Activated naive CD8-positive, alpha-beta T cell treated with anti-CD3 and anti-CD28 coated beads, Interleukin-2, amount 50 U/mL, for 24 hours (primary cell): ENCODE data around the gene HMHB1.

ENCODE experiments used
- ATAC-seq: fragments of 150-1000 bp; cut with Tn5 transposase; one replicate; pipeline ENCODE4 v1.10.0; 2021
- DNase-seq: peaks from one replicate; pipeline ENCODE4 v3.0.0; 2021
- H3K27ac Mint-ChIP-seq: one replicate; pipeline ENCODE4 v1.8.0; 2021; ENCODE audit warnings: mild to moderate bottlenecking, mixed read lengths
- H3K27me3 Mint-ChIP-seq: one replicate; pipeline ENCODE4 v1.8.0; 2021; ENCODE audit warnings: mixed read lengths
- H3K36me3 Mint-ChIP-seq: one replicate; pipeline ENCODE4 v1.8.0; 2021; ENCODE audit warnings: low read depth, mixed read lengths
- H3K4me1 Mint-ChIP-seq: one replicate; pipeline ENCODE4 v1.8.0; 2021; ENCODE audit warnings: mixed read lengths
- H3K4me3 Mint-ChIP-seq: one replicate; pipeline ENCODE4 v1.8.0; 2021; ENCODE audit warnings: mild to moderate bottlenecking, moderate library complexity, mixed read lengths
- H3K9me3 Mint-ChIP-seq: one replicate; pipeline ENCODE4 v1.8.0; 2021; ENCODE audit warnings: mixed read lengths

The HMHB1 gene

DNA sequence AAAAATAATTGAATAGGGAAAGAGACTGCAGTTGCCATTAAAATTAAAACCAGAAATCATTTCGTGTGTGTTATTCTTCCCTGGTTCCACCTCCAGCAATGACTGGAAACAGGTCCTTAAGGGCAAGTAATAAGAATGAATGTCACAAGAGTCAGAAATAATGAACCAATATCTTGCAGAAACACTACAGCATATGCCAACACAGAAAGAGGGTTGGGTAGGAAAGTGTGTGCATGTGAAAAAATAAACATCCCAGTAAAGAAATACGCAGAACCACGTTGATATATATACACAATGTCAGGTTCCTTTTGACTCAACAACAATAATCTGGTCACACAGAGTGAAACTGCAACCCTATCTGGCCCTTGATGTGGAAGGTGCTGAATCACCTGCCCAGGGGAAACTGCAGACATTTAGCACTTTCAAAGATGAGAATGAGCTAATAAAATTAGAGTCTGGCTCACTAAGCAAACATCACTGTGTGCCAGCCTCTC lies 15.0 kb downstream of the HMHB1 start:
- DNase-seq (no peak), ATAC-seq (peak; percentile 85)
- no peaks in the 10 kb centered on the region for H3K36me3 Mint-ChIP-seq
- peaks cover 21% of the 10 kb centered on the region for H3K4me1 Mint-ChIP-seq
- H3K4me3 Mint-ChIP-seq: no peak overlapping the region
- no peaks in the 10 kb centered on the region for H3K27me3 Mint-ChIP-seq
- H3K9me3 Mint-ChIP-seq: no peaks in the 10 kb centered on the region
- H3K27ac Mint-ChIP-seq: no peak overlapping the region

- ATAC-seq (peak; percentile 35), DNase-seq (no peak)
- Mint-ChIP-seq H3K27me3 (no peaks in the 10 kb centered on the region), H3K4me1 (peaks cover 21% of the 10 kb centered on the region), H3K36me3 (no peaks in the 10 kb centered on the region), H3K4me3 (peak overlapping the region; percentile 32), H3K9me3 (no peaks in the 10 kb centered on the region), H3K27ac (peak overlapping the region; percentile 38)
Measured at GRCh38 chr5:143828710-143829109, 16.7 kb downstream of the HMHB1 start.

DNA sequence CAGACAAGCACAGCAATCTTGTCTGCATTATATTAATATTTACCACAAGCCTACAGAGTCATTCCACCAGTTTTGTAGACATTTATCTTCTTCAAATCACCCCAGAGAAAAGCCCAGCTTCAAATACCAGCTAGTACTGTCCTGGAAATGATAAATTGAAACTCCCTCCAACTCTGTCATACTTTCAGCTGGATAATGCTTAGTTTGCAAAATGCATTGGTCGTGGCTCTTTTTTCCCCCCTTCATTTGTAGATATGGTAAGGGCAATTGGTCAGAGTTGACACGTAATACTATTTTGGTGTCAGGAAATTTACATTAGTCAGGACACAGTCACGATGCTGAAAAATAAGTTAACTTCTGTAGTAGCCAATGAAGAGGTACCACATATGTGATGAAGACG lies 21.2 kb downstream of the HMHB1 start:
- ATAC-seq (no peak), DNase-seq (no peak)
- no peaks in the 10 kb centered on the region for H3K36me3 Mint-ChIP-seq
- no peaks in the 10 kb centered on the region for H3K27me3 Mint-ChIP-seq
- H3K9me3 Mint-ChIP-seq: no peaks in the 10 kb centered on the region
- no peak overlapping the region for H3K27ac Mint-ChIP-seq
- H3K4me1 Mint-ChIP-seq: peaks cover 8% of the 10 kb centered on the region
- no peak overlapping the region for H3K4me3 Mint-ChIP-seq

DNA sequence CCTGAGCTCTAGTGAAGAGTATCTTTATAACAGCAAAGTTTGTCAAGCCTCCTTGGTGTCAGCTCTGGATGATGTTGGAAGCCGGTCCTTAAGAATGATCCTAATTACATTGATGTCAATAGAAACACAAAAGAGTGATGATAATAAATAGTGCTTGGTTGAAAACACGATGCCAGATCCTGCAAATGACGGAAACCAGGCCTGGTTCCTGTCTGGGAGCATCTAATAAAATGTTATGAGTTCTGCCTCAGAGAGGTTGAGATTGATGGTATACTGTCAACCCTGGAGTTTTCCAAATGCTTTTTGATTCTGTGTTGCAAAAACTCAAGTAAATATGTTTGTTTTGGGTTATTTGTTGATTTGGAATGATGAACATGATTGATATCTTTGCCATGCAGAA lies 23.3 kb downstream of the HMHB1 start:
- ATAC-seq (no peak), DNase-seq (no peak)
- H3K4me1 Mint-ChIP-seq: no peaks in the 10 kb centered on the region
- H3K9me3 Mint-ChIP-seq: no peaks in the 10 kb centered on the region
- no peak overlapping the region for H3K4me3 Mint-ChIP-seq
- no peak overlapping the region for H3K27ac Mint-ChIP-seq
- no peaks in the 10 kb centered on the region for H3K27me3 Mint-ChIP-seq
- no peaks in the 10 kb centered on the region for H3K36me3 Mint-ChIP-seq

GRCh38 chr5:143836161-143836725 lies 24.3 kb downstream of the HMHB1 start:
- Mint-ChIP-seq H3K4me1 (no peaks in the 10 kb centered on the region), H3K27ac (no peak overlapping the region), H3K4me3 (no peak overlapping the region), H3K9me3 (no peaks in the 10 kb centered on the region), H3K36me3 (no peaks in the 10 kb centered on the region), H3K27me3 (no peaks in the 10 kb centered on the region)
- no peak for DNase-seq
- ATAC-seq: no peak

- DNase-seq: no peak
- no peak overlapping the region for H3K27ac Mint-ChIP-seq
- no peaks in the 10 kb centered on the region for H3K36me3 Mint-ChIP-seq
- no peak overlapping the region for H3K4me3 Mint-ChIP-seq
- H3K4me1 Mint-ChIP-seq: no peaks in the 10 kb centered on the region
- no peaks in the 10 kb centered on the region for H3K27me3 Mint-ChIP-seq
- H3K9me3 Mint-ChIP-seq: no peaks in the 10 kb centered on the region
- ATAC-seq: no peak
Measured at GRCh38 chr5:143837306-143837848, 25.4 kb downstream of the HMHB1 start.

DNA sequence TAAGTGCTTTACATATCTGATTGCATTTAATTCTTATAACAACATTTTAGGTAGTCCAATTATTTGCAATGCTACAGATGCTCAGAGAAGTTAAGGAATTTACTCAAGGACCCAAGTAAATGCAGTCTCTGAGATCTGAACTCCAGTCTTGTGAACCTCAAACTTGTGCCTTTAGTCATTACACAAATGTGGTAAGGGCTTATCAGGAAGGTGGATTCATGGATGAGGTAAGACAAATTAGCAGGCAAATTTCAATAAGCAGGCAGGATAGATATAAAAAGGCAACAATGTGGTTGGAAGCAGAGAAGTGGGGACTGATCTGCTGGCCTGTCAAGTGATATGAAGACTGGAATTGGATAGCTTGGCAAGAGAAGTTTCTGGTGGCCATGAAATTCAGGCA lies 29.5 kb downstream of the HMHB1 start:
- no peaks in the 10 kb centered on the region for H3K9me3 Mint-ChIP-seq

DNA sequence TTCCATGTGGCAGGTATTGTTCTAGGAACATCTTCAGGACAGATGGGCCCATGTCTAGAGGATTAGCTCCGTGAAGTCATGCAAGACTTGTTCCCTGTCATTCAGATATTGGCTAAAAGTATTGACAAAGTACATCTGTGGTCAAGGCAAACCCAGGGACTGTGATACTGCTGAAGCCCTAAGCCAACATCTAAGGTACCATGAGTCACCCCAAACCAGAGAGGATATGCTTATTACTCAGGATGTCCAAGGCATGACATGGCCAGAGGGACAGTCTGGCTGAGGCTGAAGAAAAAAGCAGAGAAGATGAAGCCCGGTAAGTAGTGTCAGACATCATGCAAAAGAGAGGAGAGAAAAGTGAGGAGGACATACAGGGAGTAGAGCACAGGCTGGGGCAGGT lies 31.0 kb downstream of the HMHB1 start:
- no peaks in the 10 kb centered on the region for H3K9me3 Mint-ChIP-seq
- no peak overlapping the region for H3K4me3 Mint-ChIP-seq
- H3K36me3 Mint-ChIP-seq: no peaks in the 10 kb centered on the region
- no peak overlapping the region for H3K27ac Mint-ChIP-seq
- no peaks in the 10 kb centered on the region for H3K4me1 Mint-ChIP-seq
- DNase-seq (no peak), ATAC-seq (no peak)
- no peaks in the 10 kb centered on the region for H3K27me3 Mint-ChIP-seq

More for the DNA sequence above, 29.5 kb downstream of the HMHB1 start:
- H3K27me3 Mint-ChIP-seq: no peaks in the 10 kb centered on the region
- no peak for ATAC-seq
- H3K4me3 Mint-ChIP-seq: no peak overlapping the region
- no peak overlapping the region for H3K27ac Mint-ChIP-seq
- H3K36me3 Mint-ChIP-seq: no peaks in the 10 kb centered on the region
- H3K4me1 Mint-ChIP-seq: no peaks in the 10 kb centered on the region
- no peak for DNase-seq

DNA sequence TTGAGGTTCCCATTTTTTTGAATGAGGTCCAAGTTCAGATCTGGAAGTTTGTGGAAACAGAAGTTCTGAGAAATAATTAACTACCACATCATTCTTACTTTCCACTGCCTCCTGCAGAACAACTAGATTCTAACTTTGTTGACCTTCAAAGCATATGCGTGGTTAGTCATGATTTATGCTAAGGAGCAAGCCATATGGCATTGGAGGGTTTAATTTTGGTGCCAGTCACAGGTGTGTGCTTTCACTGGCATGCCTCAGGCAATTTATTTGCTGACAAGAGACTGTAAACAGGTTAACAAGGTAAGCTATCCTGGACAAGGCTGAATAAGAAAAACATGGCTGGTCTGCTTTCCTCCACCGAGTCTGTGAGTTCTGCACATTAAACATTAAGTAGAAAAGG lies 31.5 kb downstream of the HMHB1 start:
- H3K36me3 Mint-ChIP-seq: no peaks in the 10 kb centered on the region
- H3K4me3 Mint-ChIP-seq: no peak overlapping the region
- peak; percentile 20 for ATAC-seq
- no peak overlapping the region for H3K27ac Mint-ChIP-seq
- DNase-seq: no peak
- no peaks in the 10 kb centered on the region for H3K4me1 Mint-ChIP-seq
- no peaks in the 10 kb centered on the region for H3K27me3 Mint-ChIP-seq
- H3K9me3 Mint-ChIP-seq: no peaks in the 10 kb centered on the region

GRCh38 chr5:143850050-143850683 lies 38.2 kb downstream of the HMHB1 start:
- Mint-ChIP-seq H3K36me3 (no peaks in the 10 kb centered on the region), H3K27ac (no peak overlapping the region), H3K27me3 (no peaks in the 10 kb centered on the region), H3K4me3 (no peak overlapping the region), H3K4me1 (peaks cover 4% of the 10 kb centered on the region), H3K9me3 (peaks cover 5% of the 10 kb centered on the region)
- DNase-seq: no peak
- ATAC-seq: no peak

- Mint-ChIP-seq H3K9me3 (peaks cover 5% of the 10 kb centered on the region), H3K36me3 (no peaks in the 10 kb centered on the region), H3K27me3 (no peaks in the 10 kb centered on the region), H3K4me1 (peaks cover 4% of the 10 kb centered on the region), H3K27ac (no peak overlapping the region), H3K4me3 (no peak overlapping the region)
- ATAC-seq (no peak), DNase-seq (no peak)
Measured at GRCh38 chr5:143851383-143851782, 39.4 kb downstream of the HMHB1 start.

DNA sequence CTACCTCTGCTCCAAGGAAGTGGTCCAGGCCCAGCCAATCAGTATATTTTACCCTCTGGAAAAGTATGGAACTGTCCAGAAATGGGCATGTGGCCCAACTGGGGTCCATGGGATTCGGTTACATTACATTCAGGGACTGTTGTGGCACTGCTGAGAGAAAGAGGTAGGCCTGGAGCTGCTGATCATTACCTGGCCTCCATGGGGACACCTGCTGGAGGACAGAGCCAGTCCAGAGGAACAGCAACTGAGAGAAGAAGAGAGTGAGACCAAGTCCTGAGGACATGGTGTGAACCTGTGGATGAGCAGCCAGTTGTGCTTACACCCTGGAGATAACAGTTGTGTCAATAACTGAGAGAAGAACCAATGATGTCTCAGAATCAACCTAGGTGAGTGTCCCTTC lies 48.2 kb downstream of the HMHB1 start:
- no peaks in the 10 kb centered on the region for H3K4me1 Mint-ChIP-seq
- H3K9me3 Mint-ChIP-seq: no peaks in the 10 kb centered on the region
- no peaks in the 10 kb centered on the region for H3K36me3 Mint-ChIP-seq
- DNase-seq (no peak), ATAC-seq (no peak)
- no peak overlapping the region for H3K4me3 Mint-ChIP-seq
- H3K27ac Mint-ChIP-seq: no peak overlapping the region
- no peaks in the 10 kb centered on the region for H3K27me3 Mint-ChIP-seq

DNA sequence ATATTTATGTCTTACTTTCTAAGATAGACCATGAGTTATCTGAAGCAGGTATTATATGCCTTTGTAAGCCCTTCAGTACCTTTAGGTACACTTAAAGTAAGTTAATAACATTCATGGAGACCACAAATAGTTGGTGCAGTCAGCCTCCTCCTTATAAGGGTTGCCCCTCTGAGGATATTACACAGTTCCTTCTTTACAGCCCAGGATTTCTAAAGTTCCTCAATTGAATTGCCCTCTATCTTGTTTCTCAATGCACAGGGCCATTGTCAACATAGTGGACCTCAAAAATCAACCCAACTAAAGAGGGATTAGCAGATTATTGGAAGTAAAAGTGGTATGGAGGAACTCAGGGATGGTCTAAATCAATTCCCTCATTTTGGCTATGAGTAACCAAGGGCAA lies 50.3 kb downstream of the HMHB1 start:
- DNase-seq: no peak
- Mint-ChIP-seq H3K4me1 (no peaks in the 10 kb centered on the region), H3K4me3 (no peak overlapping the region), H3K36me3 (no peaks in the 10 kb centered on the region), H3K27me3 (no peaks in the 10 kb centered on the region), H3K27ac (no peak overlapping the region), H3K9me3 (no peaks in the 10 kb centered on the region)
- no peak for ATAC-seq

DNA sequence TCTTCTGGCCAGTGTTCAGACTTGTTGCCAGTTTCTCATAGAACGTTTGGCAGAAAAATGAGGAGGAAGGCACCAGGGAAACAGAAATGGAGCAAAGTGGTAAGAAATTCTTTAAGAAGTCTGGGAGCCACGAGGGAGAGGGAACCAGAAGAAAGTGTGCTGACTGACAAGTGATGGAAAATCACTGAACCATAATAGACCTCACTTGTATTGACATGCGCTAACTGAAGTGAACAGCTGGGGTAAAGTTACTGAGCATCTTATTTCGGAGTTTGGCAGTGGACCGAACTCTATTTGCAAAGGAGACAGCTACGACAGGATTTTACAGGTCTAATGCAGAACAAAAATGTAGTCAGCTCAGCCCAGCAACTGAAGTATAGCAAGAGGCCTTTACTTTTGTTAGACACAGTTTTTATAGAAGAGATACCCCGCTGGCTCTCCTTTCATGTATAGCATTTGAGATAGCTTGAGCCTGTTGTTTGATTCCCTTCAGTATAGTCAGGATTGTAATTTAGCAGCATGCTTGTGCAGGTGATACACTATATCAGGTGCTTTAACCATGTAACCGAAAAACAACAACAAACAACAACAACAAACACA lies 53.6 kb downstream of the HMHB1 start:
- ATAC-seq (no peak), DNase-seq (no peak)
- Mint-ChIP-seq H3K27me3 (no peaks in the 10 kb centered on the region), H3K27ac (no peak overlapping the region), H3K4me1 (no peaks in the 10 kb centered on the region), H3K4me3 (no peak overlapping the region), H3K36me3 (no peaks in the 10 kb centered on the region), H3K9me3 (no peaks in the 10 kb centered on the region)
